HFFc6 (cell line): Measurements from ENCODE around the gene WNK2. TPM values are rescaled to one million over a fixed set of nuclear protein-coding genes. Genes with fewer than 3 reads are reported as not detected.
"Not testable (repeated sequence)": the region's sequence is repeated elsewhere in the genome, so short reads cannot be mapped to it uniquely, and the experiment has no call there.

Source experiments
- DNase-seq: peaks from one replicate; pipeline ENCODE4 v3.0.0-alpha.2; 2018
- H3K27ac Mint-ChIP-seq: 2 replicates; pipeline ENCODE4 v1.8.0; 2020; ENCODE audit warnings: mild to moderate bottlenecking, mixed read lengths
- H3K27me3 Mint-ChIP-seq: 2 replicates; pipeline ENCODE4 v1.8.0; 2021; ENCODE audit warnings: mild to moderate bottlenecking, moderate library complexity, mixed read lengths; ENCODE audit not compliant: insufficient read depth
- H3K36me3 Mint-ChIP-seq: 2 replicates; pipeline ENCODE4 v1.8.0; 2021; ENCODE audit warnings: low read depth, mixed read lengths
- H3K4me1 Mint-ChIP-seq: 2 replicates; pipeline ENCODE4 v1.8.0; 2020; ENCODE audit warnings: low read depth, mixed read lengths
- H3K4me3 Mint-ChIP-seq: 2 replicates; pipeline ENCODE4 v1.8.0; 2020; ENCODE audit warnings: mild to moderate bottlenecking, moderate library complexity, mixed read lengths
- H3K9me3 Mint-ChIP-seq: 2 replicates; pipeline ENCODE4 v1.8.0; 2020; ENCODE audit warnings: mild to moderate bottlenecking, mixed read lengths
- CTCF ChIP-seq: fragments of 200-600 bp; sonication (generic); IDR thresholded peaks from 2 replicates; pipeline ENCODE4 v1.5.0; 2021; ENCODE audit warnings: antibody characterized with exemption, mild to moderate bottlenecking
- total RNA-seq, 6 experiments: library from RNA; stranded (reverse); fragmentation: NEBNext Ultra II Directional; extraction: Animal tissue kit (Norgen Biotek cat#: 25700); gene quantifications; 2 replicates in 1 of 6; 3 replicates in 5 of 6; pipeline ENCODE4 v1.2.3, GENCODE V29; 2021

Gene WNK2
- total RNA-seq, 6 experiments from 2014 or later = not detected

DNA sequence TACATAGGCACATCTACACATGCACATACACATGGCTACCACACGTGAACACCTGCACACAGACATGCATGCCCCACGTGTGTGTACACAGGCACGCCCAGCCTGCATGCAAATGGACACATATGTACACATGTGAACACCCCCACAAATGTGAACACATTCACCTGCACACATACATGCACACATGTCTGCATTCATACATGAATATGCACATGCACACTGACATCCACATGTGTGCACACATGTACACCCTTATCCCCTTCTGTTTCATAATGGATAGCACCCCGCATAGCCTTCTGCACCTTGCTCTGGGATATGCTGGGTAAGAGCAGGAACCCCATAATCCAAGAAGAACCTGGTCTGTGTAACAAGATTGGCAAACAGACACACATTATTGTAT is 66.2 kb downstream of the WNK2 start:
- peaks cover 20% of the 10 kb centered on the region for H3K27me3 Mint-ChIP-seq
- no peaks in the 10 kb centered on the region for H3K4me1 Mint-ChIP-seq
- H3K27ac Mint-ChIP-seq = no peak overlapping the region
- no peaks in the 10 kb centered on the region for H3K9me3 Mint-ChIP-seq
- TF ChIP-seq CTCF = no peak
- no peak for DNase-seq
- H3K4me3 Mint-ChIP-seq = no peak overlapping the region
- H3K36me3 Mint-ChIP-seq = no peaks in the 10 kb centered on the region

DNA sequence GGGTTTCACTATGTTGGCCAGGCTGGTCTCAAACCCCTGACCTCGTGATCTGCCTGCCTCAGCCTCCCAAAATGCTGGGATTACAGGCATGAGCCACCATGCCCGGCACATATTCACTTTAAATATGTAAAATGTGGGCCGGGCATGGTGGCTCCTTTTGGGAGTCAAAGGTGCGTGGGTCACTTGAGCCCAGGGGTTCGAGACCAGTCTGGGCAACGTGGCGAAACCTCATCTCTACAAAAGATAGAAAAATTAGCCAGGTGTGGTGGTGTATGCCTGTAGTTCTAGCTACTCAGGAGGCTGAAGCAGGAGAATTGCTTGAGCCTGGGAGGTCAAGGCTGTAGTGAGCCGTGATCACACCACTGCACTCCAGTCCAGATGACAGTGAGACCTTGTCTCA is 67.4 kb downstream of the WNK2 start:
- not testable (repeated sequence) for H3K36me3 Mint-ChIP-seq, DNase-seq, H3K9me3 Mint-ChIP-seq, H3K4me3 Mint-ChIP-seq, H3K4me1 Mint-ChIP-seq, H3K27ac Mint-ChIP-seq, H3K27me3 Mint-ChIP-seq

- Mint-ChIP-seq H3K4me1 (no peaks in the 10 kb centered on the region), H3K4me3 (no peak overlapping the region), H3K27ac (no peak overlapping the region), H3K27me3 (peaks cover 8% of the 10 kb centered on the region), H3K9me3 (no peaks in the 10 kb centered on the region), H3K36me3 (no peaks in the 10 kb centered on the region)
- TF ChIP-seq CTCF = no peak
- DNase-seq = no peak
Observed at GRCh38 chr9:93252116-93252780, 68.3 kb downstream of the WNK2 start.

- Mint-ChIP-seq H3K27ac (no peak overlapping the region), H3K27me3 (peaks cover 8% of the 10 kb centered on the region), H3K36me3 (no peaks in the 10 kb centered on the region), H3K9me3 (no peaks in the 10 kb centered on the region), H3K4me3 (no peak overlapping the region), H3K4me1 (no peaks in the 10 kb centered on the region)
- no peak for TF ChIP-seq CTCF
- no peak for DNase-seq
Observed at GRCh38 chr9:93252781-93253530, 69.0 kb downstream of the WNK2 start.

GRCh38 chr9:93253633-93254032 is 69.7 kb downstream of the WNK2 start:
- TF ChIP-seq CTCF = no peak

GRCh38 chr9:93254061-93254481 is 70.1 kb downstream of the WNK2 start:
- DNase-seq = no peak
- H3K36me3 Mint-ChIP-seq = no peaks in the 10 kb centered on the region
- no peak for TF ChIP-seq CTCF
- H3K27me3 Mint-ChIP-seq = peaks cover 11% of the 10 kb centered on the region
- no peaks in the 10 kb centered on the region for H3K4me1 Mint-ChIP-seq
- H3K4me3 Mint-ChIP-seq = no peak overlapping the region
- no peak overlapping the region for H3K27ac Mint-ChIP-seq
- no peaks in the 10 kb centered on the region for H3K9me3 Mint-ChIP-seq

More at GRCh38 chr9:93253633-93254032, 69.7 kb downstream of the WNK2 start:
- H3K27me3 Mint-ChIP-seq = peaks cover 9% of the 10 kb centered on the region
- H3K36me3 Mint-ChIP-seq = no peaks in the 10 kb centered on the region
- H3K4me3 Mint-ChIP-seq = no peak overlapping the region
- no peak for DNase-seq
- no peak overlapping the region for H3K27ac Mint-ChIP-seq
- H3K9me3 Mint-ChIP-seq = no peaks in the 10 kb centered on the region
- H3K4me1 Mint-ChIP-seq = no peaks in the 10 kb centered on the region
